GM12865 (cell line): ENCODE measurements around the gene QKI.
"Not testable (repeated sequence)": the region's sequence is repeated elsewhere in the genome, so short reads cannot be mapped to it uniquely, and the experiment has no call there.

Experiments used
- DNase-seq: peaks from one replicate; pipeline ENCODE4 v3.0.0; 2010; ENCODE audit warnings: low read depth
- H3K4me3 ChIP-seq: 2 replicates; pipeline ENCODE4 v1.5.1; 2011; ENCODE audit warnings: mild to moderate bottlenecking, low read depth, low read length, control low read depth
- TF ChIP-seq, protein P1 (sequence below): IDR thresholded peaks from 2 replicates; pipeline ENCODE4 v1.5.1; 2011; ENCODE audit warnings: low read length, control low read depth, low read depth, inconsistent platforms; ENCODE audit not compliant: insufficient read depth; ENCODE audit errors: missing control alignments

The QKI gene

DNA sequence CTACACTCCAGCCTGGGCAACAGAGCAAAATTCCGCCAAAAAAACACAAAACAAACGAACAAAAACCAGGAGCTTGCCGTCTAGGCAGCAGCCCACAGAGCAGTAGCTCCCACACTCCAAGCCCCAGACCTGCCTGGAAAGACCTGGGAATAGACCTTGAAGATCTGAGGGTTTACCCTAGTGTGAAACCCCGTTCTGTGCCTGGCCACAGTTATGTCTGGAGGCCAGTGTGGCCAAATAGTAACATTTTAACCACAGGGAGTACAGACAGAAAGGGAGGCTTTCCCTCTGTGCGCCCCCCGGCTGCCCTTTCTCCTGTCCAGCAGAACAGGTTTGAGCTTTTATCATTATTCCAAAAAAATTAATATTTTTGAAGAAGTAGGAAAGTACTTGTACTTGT, 172.4 kb downstream of the QKI start:
- no peak overlapping the region for H3K4me3 ChIP-seq
- TF ChIP-seq, protein P1, sequence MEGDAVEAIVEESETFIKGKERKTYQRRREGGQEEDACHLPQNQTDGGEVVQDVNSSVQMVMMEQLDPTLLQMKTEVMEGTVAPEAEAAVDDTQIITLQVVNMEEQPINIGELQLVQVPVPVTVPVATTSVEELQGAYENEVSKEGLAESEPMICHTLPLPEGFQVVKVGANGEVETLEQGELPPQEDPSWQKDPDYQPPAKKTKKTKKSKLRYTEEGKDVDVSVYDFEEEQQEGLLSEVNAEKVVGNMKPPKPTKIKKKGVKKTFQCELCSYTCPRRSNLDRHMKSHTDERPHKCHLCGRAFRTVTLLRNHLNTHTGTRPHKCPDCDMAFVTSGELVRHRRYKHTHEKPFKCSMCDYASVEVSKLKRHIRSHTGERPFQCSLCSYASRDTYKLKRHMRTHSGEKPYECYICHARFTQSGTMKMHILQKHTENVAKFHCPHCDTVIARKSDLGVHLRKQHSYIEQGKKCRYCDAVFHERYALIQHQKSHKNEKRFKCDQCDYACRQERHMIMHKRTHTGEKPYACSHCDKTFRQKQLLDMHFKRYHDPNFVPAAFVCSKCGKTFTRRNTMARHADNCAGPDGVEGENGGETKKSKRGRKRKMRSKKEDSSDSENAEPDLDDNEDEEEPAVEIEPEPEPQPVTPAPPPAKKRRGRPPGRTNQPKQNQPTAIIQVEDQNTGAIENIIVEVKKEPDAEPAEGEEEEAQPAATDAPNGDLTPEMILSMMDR: no peak
- DNase-seq: no peak

DNA sequence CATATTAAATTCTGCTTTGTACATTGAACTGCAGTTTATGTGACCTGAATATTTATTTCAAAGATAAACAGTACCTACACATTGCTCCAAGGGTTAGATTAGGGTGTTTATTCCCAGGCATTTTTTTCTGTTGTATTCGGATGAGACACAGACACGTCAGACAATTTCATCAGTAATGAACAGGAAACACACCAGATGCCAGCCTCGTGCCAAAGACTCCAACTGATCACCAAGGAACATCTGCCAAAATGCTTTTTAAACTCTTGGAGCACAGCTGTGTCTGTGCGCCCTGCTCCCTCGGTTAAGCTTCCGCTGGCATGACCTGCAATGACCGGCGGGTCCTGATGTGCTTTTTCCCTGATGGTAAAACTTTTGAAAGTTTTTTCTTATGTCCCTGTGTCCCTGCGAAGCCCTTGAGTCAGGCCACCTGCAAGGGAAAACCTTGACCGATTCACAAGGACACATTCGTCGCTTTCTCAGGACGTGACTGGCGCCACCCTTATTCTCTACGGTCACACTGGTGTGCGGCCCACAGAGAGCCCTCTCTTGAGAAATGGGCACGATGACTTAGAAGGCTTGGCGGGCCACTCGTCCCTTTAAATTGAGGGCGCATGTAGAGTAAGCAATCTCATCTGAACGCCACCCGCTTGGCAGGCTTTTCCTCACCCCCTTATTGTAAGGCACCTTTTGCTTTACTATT, 173.9 kb downstream of the QKI start:
- no peak for DNase-seq
- TF ChIP-seq, protein P1: no peak

DNA sequence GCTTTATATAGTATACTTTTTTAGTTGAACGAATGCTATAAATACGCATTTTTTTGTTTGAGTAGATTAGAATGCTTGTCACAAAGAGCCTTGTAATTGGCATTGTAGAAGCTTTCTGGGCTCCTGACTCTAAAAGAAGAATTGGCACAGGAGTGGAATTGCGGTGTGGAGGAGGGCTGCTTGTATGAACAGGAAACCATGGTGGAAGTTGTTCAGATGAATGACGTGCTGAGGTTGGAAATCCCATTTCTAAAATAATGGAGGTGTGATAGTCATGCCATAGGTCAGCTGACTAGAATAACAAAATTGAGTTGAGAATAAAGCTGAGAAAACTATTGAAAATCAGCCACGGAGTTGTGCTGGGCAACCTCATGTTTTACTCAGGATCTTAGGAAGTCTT, 174.9 kb downstream of the QKI start:
- DNase-seq: no peak
- TF ChIP-seq, protein P1: no peak

More for the DNA sequence above, 173.9 kb downstream of the QKI start:
- no peak overlapping the region for H3K4me3 ChIP-seq

DNA sequence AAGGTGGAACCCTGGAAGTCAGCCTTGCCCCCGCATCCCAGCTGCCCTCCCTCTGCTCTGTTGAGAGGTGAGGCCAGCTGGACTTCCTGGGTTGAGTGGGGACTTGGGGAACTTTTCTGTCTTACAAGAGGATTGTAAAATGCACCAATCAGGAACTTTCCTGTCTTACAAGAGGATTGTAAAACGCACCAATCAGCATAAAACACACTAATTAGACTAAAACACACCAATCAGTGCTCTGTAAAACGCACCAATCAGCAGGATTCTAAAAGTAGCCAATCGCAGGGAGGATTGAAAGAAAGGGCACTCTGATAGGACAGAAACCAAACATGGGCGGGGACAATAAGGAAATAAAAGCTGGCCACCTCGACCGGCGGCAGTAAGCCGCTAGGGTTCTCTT, 175.6 kb downstream of the QKI start:
- not testable (repeated sequence) for DNase-seq, H3K4me3 ChIP-seq

More for the DNA sequence above, 174.9 kb downstream of the QKI start:
- H3K4me3 ChIP-seq: no peak overlapping the region

DNA sequence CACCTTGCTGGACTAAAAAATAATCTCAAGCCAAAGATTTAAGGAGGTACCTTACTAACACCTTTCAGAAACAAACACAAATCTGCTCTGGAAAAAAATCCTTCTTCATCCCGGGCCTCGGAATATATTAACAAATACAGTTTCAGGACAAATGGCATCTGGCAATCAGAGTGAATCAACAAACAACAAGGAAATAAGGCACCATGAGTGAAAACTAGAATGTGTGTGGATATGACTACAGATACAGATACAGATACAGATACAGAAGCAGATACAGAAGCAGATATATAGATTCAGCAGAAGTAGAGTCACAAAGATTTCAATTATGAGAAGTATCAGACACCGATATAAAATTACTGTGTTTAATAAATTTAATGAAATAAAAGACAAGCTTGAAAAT, 178.4 kb downstream of the QKI start:
- TF ChIP-seq, protein P1: no peak
- no peak for DNase-seq
- no peak overlapping the region for H3K4me3 ChIP-seq

DNA sequence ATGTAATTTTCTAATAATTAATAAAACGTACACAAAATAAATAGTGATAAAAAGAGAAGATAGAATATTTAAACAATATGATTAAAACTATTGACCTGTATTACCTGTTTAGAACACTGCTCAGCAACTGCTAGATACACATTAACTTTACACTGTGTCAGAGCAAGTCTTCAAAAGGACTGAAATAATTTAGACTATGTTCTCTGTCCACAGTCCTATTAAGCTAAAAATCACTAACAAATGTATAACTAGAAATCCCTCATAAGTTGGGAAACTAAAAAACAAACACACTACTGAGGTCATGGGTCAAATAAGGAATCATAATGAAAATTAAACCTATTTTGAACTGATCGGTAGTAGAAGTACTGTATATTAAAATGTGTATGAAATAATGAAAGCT, 181.7 kb downstream of the QKI start:
- TF ChIP-seq, protein P1: no peak
- no peak overlapping the region for H3K4me3 ChIP-seq
- no peak for DNase-seq

DNA sequence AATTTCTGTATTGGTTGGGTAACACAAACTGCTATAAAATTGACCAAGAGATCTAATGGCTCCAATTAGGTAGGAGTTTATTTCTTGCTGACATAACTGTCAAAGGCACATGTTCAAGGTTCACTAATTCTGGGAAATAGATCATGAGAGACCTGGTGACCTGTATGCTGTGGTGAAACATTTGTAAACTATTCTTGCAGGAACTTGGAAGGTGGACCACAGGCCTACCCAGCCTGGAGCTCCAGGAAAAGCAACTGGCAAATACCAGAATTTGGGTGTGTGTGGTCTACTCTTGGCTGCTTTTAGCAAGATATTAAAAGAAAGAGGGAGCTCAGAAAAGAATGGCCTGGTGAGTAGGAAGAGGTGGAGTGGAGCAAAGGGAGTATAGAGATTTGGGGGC, 184.6 kb downstream of the QKI start:
- H3K4me3 ChIP-seq: no peak overlapping the region
- DNase-seq: no peak
- TF ChIP-seq, protein P1: no peak

DNA sequence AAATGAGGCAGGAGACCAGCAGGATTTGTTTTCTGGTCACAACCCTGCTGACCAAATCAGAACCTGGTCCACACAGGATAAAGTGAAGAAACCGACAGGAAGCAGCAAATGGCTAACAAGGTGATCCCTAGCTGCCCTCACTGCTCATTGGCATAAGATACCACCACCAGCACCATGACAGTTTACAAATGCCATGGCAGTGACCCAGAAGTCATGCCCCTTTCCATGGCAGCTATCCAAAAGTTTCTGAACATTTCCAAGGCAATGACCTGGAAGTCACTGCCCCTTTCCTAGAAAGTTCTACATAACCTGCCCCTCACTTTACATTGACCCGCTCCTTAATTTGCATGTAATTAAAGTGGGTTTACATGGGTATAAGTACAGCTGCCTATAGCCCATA, 185.2 kb downstream of the QKI start:
- TF ChIP-seq, protein P1: no peak
- no peak overlapping the region for H3K4me3 ChIP-seq
- DNase-seq: no peak
